Measurements from ENCODE around the gene ARHGEF11.

GRCh38 chr1:156943756-156944155 lies 101.8 kb downstream of the ARHGEF11 start:
- no peak for TF ChIP-seq FOXM1 (IDR thresholded peaks at IDR 0.05; ENCODE audit: borderline replicate concordance)
- no peak for TF ChIP-seq ARNT (IDR thresholded peaks at IDR 0.05)
- no peak for TF ChIP-seq HDGF (IDR thresholded peaks at IDR 0.05; ENCODE audit: borderline replicate concordance)
- TF ChIP-seq L3MBTL2 (conservative IDR thresholded peaks at IDR 0.05): no peak
- no peak for TF ChIP-seq TARDBP (IDR thresholded peaks at IDR 0.05)
- TF ChIP-seq CTBP1 (IDR thresholded peaks at IDR 0.05; ENCODE audit: borderline replicate concordance): no peak
- no peak for TF ChIP-seq ELF4 (IDR thresholded peaks at IDR 0.05)
- no peak for TF ChIP-seq PKNOX1 (IDR thresholded peaks at IDR 0.05)
- no peak for TF ChIP-seq SUZ12 (IDR thresholded peaks at IDR 0.05)
